Naive B cell (primary cell): ENCODE data around the gene KCTD20. TPM values are rescaled to one million over a fixed set of nuclear protein-coding genes. Genes with fewer than 3 reads are reported as not detected.

Experiments
- ATAC-seq, 2 donors: fragments of 150-1000 bp; cut with Tn5 transposase; 2 replicates each; pipeline ENCODE4 v1.10.0; 2021; ENCODE audit warnings: low read depth in 2 of 2, mild to moderate bottlenecking in 2 of 2, moderate library complexity in 2 of 2
- DNase-seq: peaks from one replicate; pipeline ENCODE4 v3.0.0; 2022
- H3K27ac Mint-ChIP-seq, 6 donors: one replicate each; pipeline ENCODE4 v1.8.0; 2020 to 2022; ENCODE audit warnings: mild to moderate bottlenecking in 6 of 6, mixed read lengths in 6 of 6, moderate library complexity in 5 of 6, inconsistent platforms in 2 of 6
- H3K27me3 Mint-ChIP-seq, 3 donors: one replicate each; pipeline ENCODE4 v1.8.0; 2021 to 2022; ENCODE audit warnings: mixed read lengths in 3 of 3, mild to moderate bottlenecking in 1 of 3
- H3K36me3 Mint-ChIP-seq, 2 donors: one replicate each; pipeline ENCODE4 v1.8.0; 2020 to 2022; ENCODE audit warnings: mixed read lengths in 2 of 2, inconsistent platforms in 1 of 2, mild to moderate bottlenecking in 1 of 2
- H3K4me1 Mint-ChIP-seq, 3 donors: one replicate each; pipeline ENCODE4 v1.8.0; 2020 to 2022; ENCODE audit warnings: mixed read lengths in 3 of 3, inconsistent platforms in 1 of 3, mild to moderate bottlenecking in 1 of 3, moderate library complexity in 1 of 3
- H3K4me3 Mint-ChIP-seq, 8 donors: one replicate each; pipeline ENCODE4 v1.8.0; 2020 to 2022; ENCODE audit warnings: mild to moderate bottlenecking in 8 of 8, mixed read lengths in 8 of 8, moderate library complexity in 8 of 8, inconsistent platforms in 2 of 8
- H3K9me3 Mint-ChIP-seq, 7 donors: one replicate each; pipeline ENCODE4 v1.8.0; 2020 to 2022; ENCODE audit warnings: mixed read lengths in 7 of 7, mild to moderate bottlenecking in 5 of 7, inconsistent platforms in 2 of 7, moderate library complexity in 1 of 7
- polyA plus RNA-seq, 6 donors: library from polyadenylated mRNA; unstranded; fragments of 300-500 nt; fragmentation: Illumina TruSeq; gene quantifications; one replicate each; pipeline ENCODE4 v1.2.3, GENCODE V29; 2021; ENCODE audit warnings: low read depth in 6 of 6

KCTD20 gene
- polyA plus RNA-seq, 6 donors from 2014 or later = 44.3 to 57.7 (median 52.0) TPM

- no peak for DNase-seq
- H3K9me3 Mint-ChIP-seq = no peaks in the 10 kb centered on the region
- H3K4me1 Mint-ChIP-seq = peaks cover 14 to 35% (median 19%) of the 10 kb centered on the region in 3 donors
- ATAC-seq = no peak
- no peak overlapping the region for H3K4me3 Mint-ChIP-seq
- peak overlapping the region in 1 of 6 donors; percentile 41 for H3K27ac Mint-ChIP-seq
- no peaks in the 10 kb centered on the region for H3K27me3 Mint-ChIP-seq
- H3K36me3 Mint-ChIP-seq = peaks cover 8 to 11% of the 10 kb centered on the region in 2 donors
Measured at GRCh38 chr6:36536873-36537547, 94.2 kb downstream of the KCTD20 start.

DNA sequence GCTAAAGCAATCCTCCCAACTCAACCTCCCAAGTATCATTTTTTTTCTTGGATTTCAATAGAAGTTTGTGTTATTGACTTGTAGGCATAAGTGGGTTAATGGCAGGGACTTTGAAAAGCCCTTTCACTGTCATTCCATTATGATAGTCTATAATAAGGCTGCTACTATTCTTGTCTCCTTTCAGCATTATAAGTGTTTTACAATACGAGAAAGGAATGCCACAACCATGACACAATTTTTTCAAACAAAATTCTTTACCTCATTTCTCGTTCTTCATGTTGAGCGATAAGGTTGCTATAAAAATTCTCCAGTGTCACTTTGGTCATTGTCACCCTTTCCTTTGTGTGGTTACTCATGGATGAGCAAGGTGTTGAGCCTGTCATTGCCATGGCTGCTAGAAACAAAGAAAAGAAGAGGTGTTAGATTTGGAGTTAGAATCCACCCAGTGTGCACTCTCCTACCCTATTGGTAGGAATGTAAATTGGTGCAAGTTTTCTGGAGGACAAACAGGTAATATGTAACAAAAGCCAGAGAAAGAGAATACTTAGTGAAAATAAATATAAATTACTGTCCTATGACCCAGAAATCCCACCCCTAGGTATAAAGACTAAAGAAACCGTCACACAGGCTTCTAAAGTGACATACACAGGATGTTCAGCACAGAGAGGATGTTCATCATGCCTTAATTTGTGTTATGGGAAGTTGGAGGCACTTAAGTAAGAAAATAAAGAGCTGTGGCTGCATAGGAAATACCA is 97.2 kb downstream of the KCTD20 start:
- Mint-ChIP-seq H3K36me3 (peaks cover 8 to 16% of the 10 kb centered on the region in 2 donors), H3K4me3 (no peak overlapping the region), H3K27ac (peak overlapping the region in 4 of 6 donors; percentile 8 to 69 (median 37)), H3K4me1 (peaks cover 16 to 44% (median 21%) of the 10 kb centered on the region in 3 donors), H3K9me3 (no peaks in the 10 kb centered on the region), H3K27me3 (no peaks in the 10 kb centered on the region)
- DNase-seq (no peak), ATAC-seq (no peak)

Other genes with a start within 250 kb of the KCTD20 start
- gene BRPF3, start 246.3 kb upstream of the KCTD20 start, polyA plus RNA-seq = 10 to 100 TPM in 1 of 6 donors, 1 to 10 TPM in 5; 4.8 to 13.4 (median 5.8) TPM
- gene PNPLA1, start 172.9 kb upstream of the KCTD20 start, polyA plus RNA-seq = under 1 TPM in 1 of 6 donors, not detected in 5; 0.27 TPM
- gene BNIP5, start 106.1 kb upstream of the KCTD20 start, polyA plus RNA-seq = not detected
- not detected for gene ETV7, start 55.3 kb upstream of the KCTD20 start, polyA plus RNA-seq
- gene PXT1, start 146 bp upstream of the KCTD20 start, polyA plus RNA-seq = not detected
- gene STK38, start 104.5 kb downstream of the KCTD20 start, polyA plus RNA-seq = 10 to 100 TPM; 16.8 to 57.7 (median 36.3) TPM
- 100 to 1,000 TPM; 246 to 396 (median 285) TPM for gene SRSF3, start 151.4 kb downstream of the KCTD20 start, polyA plus RNA-seq
- 10 to 100 TPM; 22.9 to 89.9 (median 48.2) TPM for gene CDKN1A, start 235.7 kb downstream of the KCTD20 start, polyA plus RNA-seq